Measurements from ENCODE around the gene LKAAEAR1. TPM values are rescaled to one million over a fixed set of nuclear protein-coding genes. Genes with fewer than 3 reads are reported as not detected.

The LKAAEAR1 gene
- total and polyA plus RNA-seq, 2 of the 13 experiments (the other 11 are each of a cell fraction or from before 2014, with no cell fraction given) = not detected

- TF ChIP-seq HOXA3 (CRISPR knock-in tag; IDR thresholded peaks at IDR 0.05) (no peak; the same call in 1 of the 2 replicates), NKX3-1 (CRISPR knock-in tag; IDR thresholded peaks at IDR 0.05) (no peak), ZFP36L1 (CRISPR knock-in tag; IDR thresholded peaks at IDR 0.05) (no peak), ZNF558 (CRISPR knock-in tag; IDR thresholded peaks at IDR 0.05; ENCODE audit: borderline replicate concordance) (no peak), TCF7 (IDR thresholded peaks at IDR 0.05; ENCODE audit: low read depth) (no peak; the same call in 1 of the 2 replicates), ZNF292 (CRISPR knock-in tag; IDR thresholded peaks at IDR 0.05; ENCODE audit: borderline replicate concordance, low read depth) (no peak), BHLHE40 (IDR thresholded peaks at IDR 0.05; ENCODE audit: low read length) (peak; percentile 71; the same call in 1 of the 2 replicates)
Measured at GRCh38 chr20:64064145-64064698, 20.0 kb downstream of the LKAAEAR1 start (continued).

- Histone ChIP-seq H3K4me3 (replicated peaks in 1 of 3; ENCODE audit: insufficient read depth in 1 of 3, low read depth in 2 of 3, low read length in 3 of 3) (peak overlapping the region; percentile 82 to 98 (median 90)), H3K4me1 (ENCODE audit: insufficient read depth, low read length) (peaks cover 57% of the 10 kb centered on the region), H3K27me3 (ENCODE audit: control insufficient read depth in 1 of 2, insufficient read depth in 2 of 2, low read length in 2 of 2) (peaks cover 3 to 6% of the 10 kb centered on the region in 2 experiments; a peak in 2 of 5 replicates), H2AFZ (ENCODE audit: low read length) (no peak overlapping the region), H3K4me2 (ENCODE audit: low read depth, low read length) (peak overlapping the region; percentile 95), H3K36me3 (replicated peaks in 1 of 2; ENCODE audit: control insufficient read depth in 1 of 2, insufficient read depth in 2 of 2, low read length in 2 of 2) (no peaks in the 10 kb centered on the region), H3K27ac (ENCODE audit: extremely low read length, insufficient read depth, low read length) (peak overlapping the region; percentile 78), H3K9ac (ENCODE audit: insufficient read depth, low read depth, low read length) (peak overlapping the region; percentile 82), H4K20me1 (ENCODE audit: insufficient read depth, low read length) (peaks cover 4% of the 10 kb centered on the region; the same call in 1 of the 2 replicates), H3K79me2 (ENCODE audit: insufficient read depth, low read length) (no peaks in the 10 kb centered on the region), H3K9me3 (ENCODE audit: low read length) (no peaks in the 10 kb centered on the region)
- DNase-seq (ENCODE audit: low spot score) = no peak
- TSS peak; percentile 78 for BruUV-seq (replicated peaks)
- ChIA-PET POLR2A (interaction anchor here (0.6 to 4.6 kb wide), 26 partner anchors 8 to 411 kb away, joined by 3 to 113 read pairs (median 7); partner anchors contain the start of genes C20orf204, LKAAEAR1, OPRL1 and PRPF6), CTCF (ENCODE audit: low intra/inter-chr PET ratio, low total read pairs) (interaction anchor here (1.5 kb wide), 1 partner anchor 83 kb away, joined by 4 read pairs; the partner anchor contains the start of gene PRPF6)
- ATAC-seq = peak; percentile 35
- in situ Hi-C loops (cut with HindIII; ENCODE audit: extremely low pct_ligation_motif_present, low pct_unique_long_range_greater_than_20kb) = no loop called here
- WGBS (ENCODE audit: low lambda C conversion rate) = under 1% methylated on average over 35 of the region's 51 CpGs
- intact Hi-C loops (cut with micrococcal nuclease; ENCODE audit: unreplicated experiment) = loop anchor here (2.0 kb wide), 1 partner anchor 17 kb away; the partner anchor contains the start of gene OPRL1
- peak; percentile 4 for FAIRE-seq
- no peak; a peak in 1 of 4 replicates for TF ChIP-seq HMGXB4 (CRISPR knock-in tag; IDR thresholded peaks at IDR 0.05; ENCODE audit: borderline replicate concordance in 1 of 2, low read depth in 1 of 2)
- TF ChIP-seq ZNF644 (CRISPR knock-in tag; IDR thresholded peaks at IDR 0.05; ENCODE audit: low read depth) = no peak
- no peak for TF ChIP-seq ZZZ3 (CRISPR knock-in tag; IDR thresholded peaks at IDR 0.05; ENCODE audit: borderline replicate concordance)
- TF ChIP-seq MXI1 (IDR thresholded peaks at IDR 0.05; ENCODE audit: borderline replicate concordance, low read depth, low read length) = no peak
- no peak for TF ChIP-seq SMAD1 (CRISPR knock-in tag; IDR thresholded peaks at IDR 0.05; ENCODE audit: borderline replicate concordance, low read depth)
- 0 out of 2 replicates have a peak, but pooled peaks have one; percentile 13 for TF ChIP-seq ZSCAN25 (CRISPR knock-in tag; IDR thresholded peaks at IDR 0.05)
- 0 out of 2 replicates have a peak, but pooled peaks have one; percentile 16 for TF ChIP-seq MEF2D (CRISPR knock-in tag; IDR thresholded peaks at IDR 0.05)
- no peak for TF ChIP-seq TEAD2 (CRISPR knock-in tag; IDR thresholded peaks at IDR 0.05)
- TF ChIP-seq PPARG (CRISPR knock-in tag; conservative IDR thresholded peaks at IDR 0.05) = no peak; the same call in 1 of the 2 replicates
- 0 out of 2 replicates have a peak, but pooled peaks have one; percentile 59 for TF ChIP-seq ZNF317 (CRISPR knock-in tag; IDR thresholded peaks at IDR 0.05)
- no peak for TF ChIP-seq ZNF784 (CRISPR knock-in tag; IDR thresholded peaks at IDR 0.05; ENCODE audit: borderline replicate concordance)
- peak; percentile 27; the same call in 1 of the 2 replicates for TF ChIP-seq HNF4G (IDR thresholded peaks at IDR 0.05; ENCODE audit: borderline replicate concordance, low read depth, low read length)
- peak; percentile 59; the same call in 1 of the 2 replicates for TF ChIP-seq HNF4G (CRISPR knock-in tag; IDR thresholded peaks at IDR 0.05; ENCODE audit: borderline replicate concordance, low read depth)
Measured at GRCh38 chr20:64063389-64064144, 20.6 kb downstream of the LKAAEAR1 start.

All from HepG2 (cell line).